NCI-H1105 treated with DMSO at 0.1 percent for 48 hours (cell line): ENCODE results near the gene RAB7A.
"Not testable (repeated sequence)": the region's sequence is repeated elsewhere in the genome, so short reads cannot be mapped to it uniquely, and the experiment has no call there.

ENCODE experiments used
- DNase-seq: peaks from one replicate; lab custom pipeline; 2025; lab: John Stamatoyannopoulos, UW

The RAB7A gene

GRCh38 chr3:128753715-128754114 lies 27.7 kb downstream of the RAB7A start:
- no peak for DNase-seq

DNA sequence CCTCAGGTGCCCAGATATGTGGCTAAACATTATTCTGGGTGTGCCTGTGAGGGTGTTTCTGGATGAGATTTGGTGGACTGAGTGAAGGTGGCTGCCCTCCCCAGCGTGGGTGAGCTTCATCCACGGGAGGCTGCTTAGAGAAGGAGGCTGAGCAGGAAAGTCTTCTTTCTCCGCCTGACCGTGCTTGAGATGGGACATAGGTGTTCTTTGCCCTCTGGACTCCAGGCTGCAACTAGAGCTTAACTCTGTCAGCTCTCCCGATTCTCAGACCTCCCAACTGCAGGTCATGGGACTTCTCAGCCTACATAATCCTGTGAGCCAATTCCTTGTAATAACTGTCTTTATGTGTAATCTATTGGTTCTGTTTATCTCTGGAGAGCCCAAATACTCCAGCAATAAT lies 34.1 kb downstream of the RAB7A start:
- no peak for DNase-seq

- DNase-seq = no peak
Observed at GRCh38 chr3:128760881-128761280, 34.9 kb downstream of the RAB7A start.

DNA sequence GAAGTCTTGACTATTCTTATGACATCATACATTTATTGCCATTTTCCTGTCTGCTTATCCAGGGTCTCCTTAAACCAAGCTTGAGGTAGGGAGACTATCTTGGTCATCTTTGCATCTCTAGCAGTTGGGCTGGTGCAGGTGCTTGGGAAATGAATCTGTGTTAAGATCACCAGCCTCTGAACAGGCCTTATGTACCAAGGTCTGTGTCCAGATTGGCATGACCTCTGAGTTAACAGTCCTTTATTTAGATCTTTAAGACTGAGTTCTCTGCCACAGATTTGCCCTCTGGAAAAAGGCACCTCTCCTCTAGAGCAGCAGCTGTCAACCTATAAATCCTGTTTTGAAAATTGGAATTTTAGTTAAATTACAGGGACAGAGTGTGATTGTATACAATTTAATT lies 35.4 kb downstream of the RAB7A start:
- no peak for DNase-seq

DNA sequence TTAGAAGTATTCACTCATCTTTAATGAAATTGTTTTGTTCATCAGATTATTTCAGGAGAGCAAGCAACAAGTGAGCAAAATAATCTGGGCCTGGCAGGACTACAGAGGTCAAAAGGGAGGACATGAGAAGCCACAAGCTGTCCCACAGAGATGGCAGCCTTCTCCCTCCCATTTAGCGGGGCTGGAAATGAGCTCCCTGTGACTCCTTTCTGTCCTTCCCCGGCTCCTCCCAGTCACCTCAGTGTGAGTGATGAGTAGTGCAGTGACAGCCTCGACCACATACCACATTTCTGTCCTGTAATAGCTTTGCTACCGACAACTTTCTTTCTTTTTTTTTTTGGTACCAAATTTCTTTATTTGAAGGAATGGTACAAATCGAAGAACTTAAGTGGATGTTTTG lies 38.0 kb downstream of the RAB7A start:
- DNase-seq = no peak

- no peak for DNase-seq
Observed at GRCh38 chr3:128764863-128765262, 38.9 kb downstream of the RAB7A start.

GRCh38 chr3:128767094-128767750 lies 41.2 kb downstream of the RAB7A start:
- DNase-seq = no peak

- no peak for DNase-seq
Observed at GRCh38 chr3:128768471-128768870, 42.5 kb downstream of the RAB7A start.

- no peak for DNase-seq
Observed at GRCh38 chr3:128770387-128770786, 44.4 kb downstream of the RAB7A start.

DNA sequence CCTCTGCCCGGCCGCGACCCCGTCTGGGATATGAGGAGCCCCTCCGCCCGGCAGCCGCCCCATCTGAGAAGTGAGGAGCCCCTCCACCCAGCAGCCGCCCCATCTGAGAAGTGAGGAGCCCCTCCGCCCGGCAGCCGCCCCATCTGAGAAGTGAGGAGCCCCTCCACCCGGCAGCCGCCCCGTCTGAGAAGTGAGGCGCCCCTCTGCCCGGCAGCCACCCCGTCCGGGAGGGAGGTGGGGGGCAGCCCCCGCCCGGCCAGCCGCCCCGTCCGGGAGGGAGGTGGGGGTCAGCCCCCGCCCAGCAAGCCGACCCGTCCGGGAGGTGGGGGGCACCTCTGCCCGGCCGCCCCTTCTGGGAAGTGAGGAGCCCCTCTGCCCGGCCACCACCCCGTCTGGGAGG lies 47.2 kb downstream of the RAB7A start:
- DNase-seq = not testable (repeated sequence)

DNA sequence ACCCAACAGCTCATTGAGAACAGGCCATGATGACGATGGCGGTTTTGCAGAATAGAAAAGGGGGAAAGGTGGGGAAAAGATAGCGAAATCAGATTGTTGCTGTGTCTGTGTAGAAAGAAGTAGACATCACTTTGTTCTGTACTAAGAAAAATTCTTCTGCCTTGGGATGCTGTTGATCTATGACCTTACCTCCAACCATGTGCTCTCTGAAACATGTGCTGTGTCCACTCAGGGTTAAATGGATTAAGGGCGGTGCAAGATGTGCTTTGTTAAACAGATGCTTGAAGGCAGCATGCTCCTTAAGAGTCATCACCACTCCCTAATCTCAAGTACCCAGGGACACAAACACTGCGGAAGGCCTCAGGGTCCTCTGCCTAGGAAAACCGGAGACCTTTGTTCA lies 47.6 kb downstream of the RAB7A start:
- not testable (repeated sequence) for DNase-seq

- no peak for DNase-seq
Observed at GRCh38 chr3:128775241-128775640, 49.3 kb downstream of the RAB7A start.

- no peak for DNase-seq
Observed at GRCh38 chr3:128775906-128776542, 50.0 kb downstream of the RAB7A start.

GRCh38 chr3:128780101-128780837 lies 54.3 kb downstream of the RAB7A start:
- no peak for DNase-seq

DNA sequence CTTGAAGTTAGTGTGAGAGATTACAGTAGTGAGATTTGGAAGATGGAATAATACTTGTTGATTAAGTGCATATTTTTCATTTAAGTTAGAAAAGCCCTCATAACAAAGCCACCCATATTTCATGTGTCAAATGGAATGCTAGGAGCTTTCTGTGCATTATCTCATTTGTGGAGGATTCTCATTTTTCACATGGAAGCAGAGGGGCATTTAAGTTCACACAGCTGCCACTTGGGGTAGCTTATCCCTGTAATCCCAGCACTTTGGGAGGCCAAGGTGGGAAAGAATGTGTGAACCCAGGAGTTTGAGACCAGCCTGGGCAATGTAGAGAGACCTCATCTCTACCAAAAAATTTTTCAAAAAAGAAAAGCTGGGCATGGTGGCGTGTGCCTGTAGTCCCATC lies 55.2 kb downstream of the RAB7A start:
- no peak for DNase-seq

DNA sequence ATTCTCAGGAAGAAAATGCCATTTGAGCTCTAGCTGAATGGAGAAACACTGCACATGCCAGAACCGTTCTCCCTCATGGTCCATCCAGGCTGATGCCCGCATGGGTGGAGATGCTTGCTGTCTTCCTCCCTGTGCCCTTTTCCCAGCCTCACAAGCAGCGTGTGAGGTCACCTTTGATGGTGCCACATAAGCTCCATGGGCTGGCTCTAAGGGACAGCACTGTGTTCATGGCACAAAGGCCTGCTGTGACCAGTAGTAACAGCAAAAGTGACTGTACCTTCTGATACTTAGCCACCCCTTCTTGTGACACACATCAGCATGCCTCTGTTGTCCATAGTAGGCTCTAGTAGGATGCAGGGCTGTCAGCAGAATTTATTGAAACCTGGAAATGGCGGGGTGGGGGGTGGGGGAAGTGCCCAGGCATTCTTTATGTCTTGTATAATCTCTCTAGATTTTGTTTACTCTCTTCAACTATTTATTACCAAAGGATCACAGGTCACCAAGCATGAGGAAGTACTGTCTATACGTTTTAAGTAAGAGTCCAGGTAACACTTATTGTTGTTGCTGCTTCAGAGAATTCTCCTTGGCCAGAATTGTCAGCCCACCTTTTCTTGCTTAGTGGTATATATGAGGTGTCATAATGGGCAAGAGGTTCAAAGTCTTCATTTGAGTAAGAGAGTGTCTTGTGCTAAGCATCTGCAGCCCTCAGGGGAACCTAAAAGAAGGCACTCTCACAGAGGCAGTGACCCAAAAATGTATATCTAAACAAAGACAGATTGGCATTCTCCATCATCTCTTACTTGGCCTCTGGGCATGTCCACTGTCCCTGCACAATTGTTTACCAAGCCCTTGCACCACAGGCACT lies 56.5 kb downstream of the RAB7A start:
- no peak for DNase-seq

DNA sequence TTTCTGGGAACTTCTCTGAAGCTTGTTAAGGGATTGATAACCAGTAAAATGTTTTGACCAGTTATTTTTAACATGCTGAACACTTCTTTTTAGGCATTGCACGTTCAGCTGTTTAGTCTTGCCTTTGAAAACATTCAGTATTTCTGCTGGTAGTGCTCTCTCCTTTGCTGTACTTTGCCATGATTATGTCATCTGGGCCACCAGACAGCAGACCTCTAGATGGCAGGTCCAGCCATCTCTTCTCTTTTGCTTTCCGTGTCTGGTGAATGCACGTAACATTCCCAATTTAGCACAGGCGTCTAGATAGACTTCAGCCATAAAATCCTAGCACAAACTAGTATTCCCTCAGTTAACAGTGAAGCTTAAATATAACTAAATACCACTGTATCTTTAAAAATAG lies 57.8 kb downstream of the RAB7A start:
- no peak for DNase-seq

DNA sequence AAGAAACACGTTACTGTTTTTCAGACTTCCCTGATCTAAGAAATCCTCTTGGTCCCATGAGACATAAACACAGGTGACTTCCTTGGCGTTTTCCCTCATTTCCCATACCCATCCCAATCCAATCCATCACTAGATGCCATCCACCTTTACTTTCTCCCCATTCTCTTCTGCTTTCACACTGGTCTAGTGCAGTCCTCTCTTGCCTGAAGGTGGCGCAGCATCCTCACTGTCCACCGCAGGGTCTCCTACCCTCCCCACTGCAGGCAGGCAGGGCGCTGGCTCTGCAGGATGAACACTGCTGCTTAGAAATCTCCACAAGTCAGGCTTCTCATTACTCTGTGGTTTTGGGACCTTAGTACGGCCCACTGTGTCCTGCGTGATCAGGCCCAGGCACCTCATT lies 58.2 kb downstream of the RAB7A start:
- DNase-seq = no peak

DNA sequence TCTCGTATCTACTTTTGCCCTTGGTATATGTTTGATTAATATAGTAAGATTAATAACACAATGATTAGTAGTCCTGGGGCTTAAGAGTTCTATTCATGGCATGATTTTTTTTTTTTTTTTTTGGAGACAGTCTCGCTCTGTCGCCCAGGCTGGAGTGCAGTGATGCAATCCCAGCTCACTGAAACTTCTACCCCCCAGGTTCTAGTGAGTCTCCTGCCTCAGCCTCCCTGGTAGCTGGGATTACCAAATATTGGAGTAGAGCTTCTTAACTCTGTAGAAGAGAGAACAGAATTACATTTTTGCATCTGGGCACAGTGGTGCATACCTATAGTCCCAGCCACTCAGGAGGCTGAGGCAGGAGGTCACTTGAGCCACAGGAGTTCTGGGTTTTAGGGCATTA lies 58.9 kb downstream of the RAB7A start:
- no peak for DNase-seq

DNA sequence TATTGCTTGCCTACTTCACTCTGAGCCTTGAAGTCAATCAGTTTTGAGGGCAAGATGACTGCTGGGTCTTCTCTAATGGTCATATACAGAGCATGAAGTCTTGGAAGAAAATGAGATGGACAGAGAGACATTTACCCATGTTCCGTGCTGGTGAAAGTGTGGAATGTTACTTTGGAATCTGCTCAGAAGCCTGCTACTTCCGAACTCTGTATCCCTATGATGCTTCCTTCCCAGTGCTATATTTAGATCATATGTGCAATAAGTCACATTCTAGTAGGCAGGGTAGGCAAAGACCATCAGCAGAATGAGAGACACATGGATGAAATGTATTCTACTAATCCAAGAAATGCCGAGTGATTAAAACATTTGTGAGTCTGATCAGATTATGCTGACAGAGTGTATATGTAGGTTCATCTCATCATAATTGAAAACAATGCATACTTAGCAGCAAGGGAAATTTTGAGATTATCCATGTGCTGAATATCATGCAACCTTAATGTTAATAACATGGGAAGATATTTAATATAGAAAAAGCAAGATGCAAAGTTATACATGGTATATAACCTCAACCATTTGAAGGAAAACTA lies 60.5 kb downstream of the RAB7A start:
- DNase-seq = no peak

DNA sequence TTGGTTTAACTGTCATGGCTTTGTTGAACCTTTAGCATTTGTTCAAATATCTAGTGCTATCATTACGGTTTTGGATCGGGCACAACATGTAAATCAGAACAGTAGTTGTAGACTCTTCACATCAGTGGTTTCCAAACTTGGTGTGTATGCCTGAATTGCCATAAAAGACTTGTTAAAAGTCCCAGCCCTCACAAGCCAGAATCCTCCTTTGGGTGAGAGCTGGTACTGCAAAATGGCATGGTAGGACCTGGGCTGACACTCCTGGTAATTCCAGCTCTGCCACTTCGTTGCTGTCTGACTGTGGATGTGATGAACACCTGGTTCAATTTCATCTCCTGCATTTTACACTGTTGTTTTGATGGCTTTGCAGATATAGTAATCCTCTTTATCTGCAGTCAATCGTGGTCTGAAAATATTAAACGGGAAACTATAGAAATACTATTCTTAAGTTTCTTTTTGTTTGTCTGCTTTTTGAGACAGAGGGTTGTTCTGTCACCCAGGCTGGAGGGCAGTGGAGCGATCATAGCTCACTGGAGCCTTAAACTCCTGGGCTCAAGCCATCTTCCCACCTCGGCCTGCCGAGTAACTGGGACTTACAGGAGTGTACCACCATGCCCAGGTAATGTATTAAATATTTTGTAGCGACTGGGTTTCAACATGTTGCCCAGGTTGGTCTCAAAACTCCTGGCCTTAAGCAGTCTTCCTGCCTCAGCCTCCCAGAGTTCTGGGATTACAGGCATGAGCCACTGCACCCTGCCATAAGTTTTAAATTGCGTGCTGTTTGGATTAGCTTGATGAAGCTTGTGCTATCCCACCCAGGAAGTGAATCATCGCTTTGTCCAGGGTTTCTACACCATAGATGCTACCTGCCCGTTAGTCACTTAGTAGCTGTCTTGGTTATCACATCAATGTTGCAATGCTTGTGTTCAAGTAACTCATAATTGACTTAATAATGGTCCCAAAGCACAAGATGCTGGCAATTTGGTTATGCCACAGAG lies 61.6 kb downstream of the RAB7A start:
- no peak for DNase-seq
